HT1080 (cell line): Measurements from ENCODE around the gene ITGB6. TPM values are rescaled to one million over a fixed set of nuclear protein-coding genes. Genes with fewer than 3 reads are reported as not detected.
A peak's percentile ranks its signal among the peaks of the same experiment; 100 is the strongest.

Experiments
- DNase-seq: peaks from one replicate; pipeline ENCODE4 v3.0.0-alpha.2; 2015; ENCODE audit warnings: low read depth
- total RNA-seq: library from RNA; depleted of rRNA; stranded (reverse); fragments of >200 nt; shearing (Covaris generic); gene quantifications from 2 replicates; pipeline ENCODE4 v1.2.3, GENCODE V29; 2014

The ITGB6 gene
- total RNA-seq, 1 experiment from 2014 or later = 0.05 TPM

- no peak for DNase-seq
These were observed 102.7 kb downstream of the ITGB6 start for GRCh38 chr2:160097326-160097725.

- no peak for DNase-seq
These were observed 103.7 kb downstream of the ITGB6 start for GRCh38 chr2:160096409-160096808.

- no peak for DNase-seq
These were observed 107.6 kb downstream of the ITGB6 start for GRCh38 chr2:160092445-160092844.

- peak; percentile 47 for DNase-seq
These were observed 108.7 kb downstream of the ITGB6 start for GRCh38 chr2:160091381-160091780.

GRCh38 chr2:160087854-160088745 is 112.0 kb downstream of the ITGB6 start:
- DNase-seq = peak; percentile 55

- no peak for DNase-seq
These were observed 114.4 kb downstream of the ITGB6 start for GRCh38 chr2:160085662-160086061.

- no peak for DNase-seq
These were observed 121.9 kb downstream of the ITGB6 start for GRCh38 chr2:160077912-160078810.

GRCh38 chr2:160076914-160077313 is 123.2 kb downstream of the ITGB6 start:
- no peak for DNase-seq

- no peak for DNase-seq
These were observed 123.8 kb downstream of the ITGB6 start for GRCh38 chr2:160076241-160076640.

- peak; percentile 93 for DNase-seq
These were observed 124.9 kb downstream of the ITGB6 start for GRCh38 chr2:160075171-160075570.

- no peak for DNase-seq
These were observed 126.7 kb downstream of the ITGB6 start for GRCh38 chr2:160073284-160073888.

- DNase-seq = no peak
These were observed 131.2 kb downstream of the ITGB6 start for GRCh38 chr2:160068906-160069305.

GRCh38 chr2:160064916-160065315 is 135.2 kb downstream of the ITGB6 start:
- DNase-seq = no peak

GRCh38 chr2:160063879-160064612 is 136.0 kb downstream of the ITGB6 start:
- DNase-seq = no peak

- DNase-seq = no peak
These were observed 136.8 kb downstream of the ITGB6 start for GRCh38 chr2:160063271-160063670.

GRCh38 chr2:160062292-160063005 is 137.6 kb downstream of the ITGB6 start, which contains the start of gene PLA2R1:
TSS of gene PLA2R1 (minus strand) at chr2:160062615. CDS start at chr2:160062403, 212 bp downstream.
- peak; percentile 9 for DNase-seq

- DNase-seq = no peak
These were observed 138.2 kb downstream of the ITGB6 start for GRCh38 chr2:160061944-160062291.

GRCh38 chr2:160061533-160061932 is 138.5 kb downstream of the ITGB6 start:
- DNase-seq = no peak

GRCh38 chr2:160060297-160060696 is 139.8 kb downstream of the ITGB6 start:
- no peak for DNase-seq

GRCh38 chr2:160057356-160057755 is 142.7 kb downstream of the ITGB6 start:
- no peak for DNase-seq
